Activated CD8-positive, alpha-beta T cell treated with anti-CD3 and anti-CD28 coated beads, Interleukin-2, amount 10 ng/mL, durations not matched to agents 7 days and 5 days (primary cell): ENCODE results near the gene MAP3K12. TPM values are rescaled to one million over a fixed set of nuclear protein-coding genes. Genes with fewer than 3 reads are reported as not detected.

Experiments
- ATAC-seq: fragments of 150-1000 bp; cut with Tn5 transposase; one replicate; pipeline ENCODE4 v1.10.0; 2021; ENCODE audit warnings: moderate library complexity
- CTCF ChIA-PET: fragments of 350-600 bp; sonication (Branson Sonifier 250); formaldehyde crosslinking; loops from one replicate; lab custom pipeline; 2021; ENCODE audit warnings: antibody characterized with exemption; lab: Charles Lee
- POLR2A ChIA-PET: fragments of 350-600 bp; sonication (Branson Sonifier 250); formaldehyde crosslinking; loops from one replicate; lab custom pipeline; 2021; ENCODE audit warnings: antibody characterized with exemption; lab: Charles Lee
- DNase-seq: peaks from one replicate; pipeline ENCODE4 v3.0.0-alpha.2; 2020
- H3K27ac Mint-ChIP-seq: one replicate; pipeline ENCODE4 v1.8.0; 2021; ENCODE audit warnings: mild to moderate bottlenecking, mixed read lengths
- H3K27me3 Mint-ChIP-seq: one replicate; pipeline ENCODE4 v1.8.0; 2021; ENCODE audit warnings: low read depth, mixed read lengths
- H3K36me3 Mint-ChIP-seq: one replicate; pipeline ENCODE4 v1.8.0; 2021; ENCODE audit warnings: low read depth, mixed read lengths
- H3K4me1 Mint-ChIP-seq: one replicate; pipeline ENCODE4 v1.8.0; 2021; ENCODE audit warnings: low read depth, mixed read lengths
- H3K4me3 Mint-ChIP-seq: one replicate; pipeline ENCODE4 v1.8.0; 2021; ENCODE audit warnings: mild to moderate bottlenecking, mixed read lengths
- H3K9me3 Mint-ChIP-seq: one replicate; pipeline ENCODE4 v1.8.0; 2022; ENCODE audit warnings: mixed read lengths; ENCODE audit not compliant: insufficient read depth
- total RNA-seq, 2 experiments: library from RNA; stranded (reverse); gene quantifications; one replicate each; pipeline ENCODE4 v1.2.3, GENCODE V29; 2021

Gene MAP3K12
- total RNA-seq, 2 experiments from 2014 or later = 22.7 to 22.9 TPM

GRCh38 chr12:53464685-53465418, 34.4 kb downstream of the MAP3K12 start:
- Mint-ChIP-seq H3K27ac (peak overlapping the region; percentile 43), H3K4me1 (peaks cover 26% of the 10 kb centered on the region), H3K4me3 (no peak overlapping the region), H3K27me3 (no peaks in the 10 kb centered on the region), H3K9me3 (no peaks in the 10 kb centered on the region), H3K36me3 (peaks cover 87% of the 10 kb centered on the region)
- POLR2A ChIA-PET = interaction anchor here (0.6 to 1.2 kb wide), 5 partner anchors 10 to 27 kb away, joined by 3 to 4 read pairs (median 3); no protein-coding TSS in a partner anchor
- no peak for DNase-seq
- ATAC-seq = no peak
- CTCF ChIA-PET = interaction anchor here (1.7 to 3.1 kb wide), 2 partner anchors 11 to 12 kb away, joined by 4 to 15 read pairs; no protein-coding TSS in a partner anchor

- Mint-ChIP-seq H3K4me3 (no peak overlapping the region), H3K36me3 (peaks cover 89% of the 10 kb centered on the region), H3K27ac (no peak overlapping the region), H3K27me3 (no peaks in the 10 kb centered on the region), H3K4me1 (peaks cover 29% of the 10 kb centered on the region), H3K9me3 (no peaks in the 10 kb centered on the region)
- no peak for DNase-seq
- ChIA-PET POLR2A (interaction anchor here (0.6 to 1.2 kb wide), 4 partner anchors 10 to 277 kb away, joined by 3 read pairs; no protein-coding TSS in a partner anchor), CTCF (interaction anchor here (1.7 to 3.1 kb wide), 2 partner anchors 11 to 13 kb away, joined by 4 to 15 read pairs; no protein-coding TSS in a partner anchor)
- no peak for ATAC-seq
Observed at GRCh38 chr12:53463802-53464560, 35.3 kb downstream of the MAP3K12 start.

GRCh38 chr12:53462935-53463334, 36.3 kb downstream of the MAP3K12 start:
- ATAC-seq (no peak), DNase-seq (no peak)
- POLR2A ChIA-PET = no interaction called here
- CTCF ChIA-PET = interaction anchor here (3.3 kb wide), 1 partner anchor 13 kb away, joined by 14 read pairs; no protein-coding TSS in a partner anchor
- Mint-ChIP-seq H3K4me3 (no peak overlapping the region), H3K36me3 (peaks cover 91% of the 10 kb centered on the region), H3K4me1 (peaks cover 24% of the 10 kb centered on the region), H3K27me3 (no peaks in the 10 kb centered on the region), H3K27ac (no peak overlapping the region), H3K9me3 (no peaks in the 10 kb centered on the region)

GRCh38 chr12:53461591-53461990, 37.7 kb downstream of the MAP3K12 start:
- H3K4me1 Mint-ChIP-seq = peaks cover 25% of the 10 kb centered on the region
- no peak for ATAC-seq
- CTCF ChIA-PET = interaction anchor here (1.5 to 3.3 kb wide), 2 partner anchors 15 to 109 kb away, joined by 3 to 14 read pairs; no protein-coding TSS in a partner anchor
- H3K27ac Mint-ChIP-seq = no peak overlapping the region
- no peaks in the 10 kb centered on the region for H3K27me3 Mint-ChIP-seq
- no peak for DNase-seq
- H3K4me3 Mint-ChIP-seq = no peak overlapping the region
- no peaks in the 10 kb centered on the region for H3K9me3 Mint-ChIP-seq
- POLR2A ChIA-PET = interaction anchor here (0.7 kb wide), 2 partner anchors 102 to 136 kb away, joined by 3 read pairs; no protein-coding TSS in a partner anchor
- H3K36me3 Mint-ChIP-seq = peaks cover 83% of the 10 kb centered on the region

- Mint-ChIP-seq H3K36me3 (peaks cover 83% of the 10 kb centered on the region), H3K4me3 (no peak overlapping the region), H3K27ac (no peak overlapping the region), H3K4me1 (peaks cover 27% of the 10 kb centered on the region), H3K27me3 (no peaks in the 10 kb centered on the region), H3K9me3 (no peaks in the 10 kb centered on the region)
- DNase-seq (no peak), ATAC-seq (no peak)
- ChIA-PET CTCF (interaction anchor here (1.5 to 3.3 kb wide), 3 partner anchors 15 to 109 kb away, joined by 3 to 14 read pairs (median 3); no protein-coding TSS in a partner anchor), POLR2A (interaction anchor here (0.6 to 1.5 kb wide), 3 partner anchors 12 to 166 kb away, joined by 3 read pairs; no protein-coding TSS in a partner anchor)
Observed at GRCh38 chr12:53461059-53461458, 38.2 kb downstream of the MAP3K12 start.

GRCh38 chr12:53459097-53459496, 40.2 kb downstream of the MAP3K12 start:
- peaks cover 38% of the 10 kb centered on the region for H3K4me1 Mint-ChIP-seq
- DNase-seq = no peak
- peaks cover 83% of the 10 kb centered on the region for H3K36me3 Mint-ChIP-seq
- no peak overlapping the region for H3K4me3 Mint-ChIP-seq
- H3K27ac Mint-ChIP-seq = no peak overlapping the region
- POLR2A ChIA-PET = interaction anchor here (1.2 to 1.7 kb wide), 4 partner anchors 9 to 23 kb away, joined by 3 to 5 read pairs (median 5); no protein-coding TSS in a partner anchor
- ATAC-seq = no peak
- no peaks in the 10 kb centered on the region for H3K9me3 Mint-ChIP-seq
- no peaks in the 10 kb centered on the region for H3K27me3 Mint-ChIP-seq
- CTCF ChIA-PET = interaction anchor here (1.0 to 1.7 kb wide), 5 partner anchors 15 to 107 kb away, joined by 3 to 5 read pairs (median 4); no protein-coding TSS in a partner anchor

GRCh38 chr12:53456654-53457366, 42.4 kb downstream of the MAP3K12 start:
- CTCF ChIA-PET = interaction anchor here (0.9 to 1.5 kb wide), 3 partner anchors 19 to 105 kb away, joined by 3 read pairs; no protein-coding TSS in a partner anchor
- no peaks in the 10 kb centered on the region for H3K9me3 Mint-ChIP-seq
- no peak overlapping the region for H3K4me3 Mint-ChIP-seq

GRCh38 chr12:53454707-53455106, 44.6 kb downstream of the MAP3K12 start:
- Mint-ChIP-seq H3K36me3 (peaks cover 63% of the 10 kb centered on the region), H3K27ac (peak overlapping the region; percentile 100), H3K4me3 (peak overlapping the region; percentile 94), H3K27me3 (no peaks in the 10 kb centered on the region), H3K9me3 (no peaks in the 10 kb centered on the region), H3K4me1 (peaks cover 39% of the 10 kb centered on the region)
- CTCF ChIA-PET = interaction anchor here (0.7 to 3.2 kb wide), 4 partner anchors 21 to 961 kb away, joined by 3 to 18 read pairs (median 4); partner anchors contain the start of gene ESPL1
- ATAC-seq = no peak
- POLR2A ChIA-PET = interaction anchor here (0.6 to 4.0 kb wide), 7 partner anchors 10 to 186 kb away, joined by 3 to 16 read pairs (median 3); no protein-coding TSS in a partner anchor
- no peak for DNase-seq

More at GRCh38 chr12:53456654-53457366, 42.4 kb downstream of the MAP3K12 start:
- peaks cover 41% of the 10 kb centered on the region for H3K4me1 Mint-ChIP-seq
- H3K36me3 Mint-ChIP-seq = peaks cover 79% of the 10 kb centered on the region
- no peak for DNase-seq
- POLR2A ChIA-PET = interaction anchor here (0.6 to 4.0 kb wide), 2 partner anchors 19 to 442 kb away, joined by 4 to 16 read pairs; no protein-coding TSS in a partner anchor
- H3K27me3 Mint-ChIP-seq = no peaks in the 10 kb centered on the region
- no peak overlapping the region for H3K27ac Mint-ChIP-seq
- no peak for ATAC-seq

GRCh38 chr12:53453953-53454640, 45.2 kb downstream of the MAP3K12 start:
- Mint-ChIP-seq H3K4me1 (peaks cover 37% of the 10 kb centered on the region), H3K27ac (peak overlapping the region; percentile 100), H3K4me3 (peak overlapping the region; percentile 94), H3K36me3 (peaks cover 60% of the 10 kb centered on the region), H3K27me3 (no peaks in the 10 kb centered on the region), H3K9me3 (no peaks in the 10 kb centered on the region)
- ATAC-seq (no peak), DNase-seq (no peak)
- CTCF ChIA-PET = interaction anchor here (1.0 to 3.2 kb wide), 6 partner anchors 11 to 186 kb away, joined by 3 to 18 read pairs (median 4); partner anchors contain the start of genes ESPL1 and MYG1
- POLR2A ChIA-PET = interaction anchor here (0.9 to 4.0 kb wide), 5 partner anchors 10 to 75 kb away, joined by 3 to 16 read pairs (median 3); no protein-coding TSS in a partner anchor
